Measurements from ENCODE around the gene LCE3E.

- TF ChIP-seq MYC (IDR thresholded peaks at IDR 0.05; ENCODE audit: low read depth, low read length): no peak
- TF ChIP-seq MAX (IDR thresholded peaks at IDR 0.05; ENCODE audit: low read depth, low read length): no peak
- TF ChIP-seq CTCF (IDR thresholded peaks at IDR 0.05; ENCODE audit: low read depth, low read length): no peak
Measured at GRCh38 chr1:152599934-152600333, 33.4 kb upstream of the LCE3E start, which contains the start of gene LCE3C.

Measured in NB4 (cell line).